ENCODE data around the gene ELMO1. TPM values are rescaled to one million over a fixed set of nuclear protein-coding genes. Genes with fewer than 3 reads are reported as not detected.

ELMO1 gene
- polyA plus RNA-seq, 1 donor (not counting 4 experiments of a cell fraction or from before 2014, with no cell fraction given) = not detected

- no peak overlapping the region for H3K4me3 ChIP-seq (ENCODE audit: control insufficient read depth in 2 of 3, extremely low read depth in 1 of 3, insufficient read depth in 2 of 3, low read depth in 1 of 3, low read length in 3 of 3)
- no peaks in the 10 kb centered on the region for H3K4me1 ChIP-seq (ENCODE audit: control insufficient read depth, extremely low read depth, insufficient read depth, low read length)
- DNase-seq (ENCODE audit: low read depth, low spot score) (no peak), FAIRE-seq (no peak)
- H3K9ac ChIP-seq (ENCODE audit: control insufficient read depth, extremely low read depth, insufficient read depth, low read length) = no peak overlapping the region
- no peaks in the 10 kb centered on the region for H4K20me1 ChIP-seq (ENCODE audit: control insufficient read depth, extremely low read depth, insufficient read depth, low read length)
- no peaks in the 10 kb centered on the region for H3K9me3 ChIP-seq (ENCODE audit: control insufficient read depth, low read depth, low read length)
- H3K36me3 ChIP-seq (ENCODE audit: control insufficient read depth in 2 of 2, extremely low read depth in 1 of 2, insufficient read depth in 2 of 2, low read length in 2 of 2) = no peaks in the 10 kb centered on the region
- TF ChIP-seq EZH2 (IDR thresholded peaks at IDR 0.05; ENCODE audit: low read length) = no peak
- no peak for TF ChIP-seq CTCF (optimal IDR thresholded peaks at IDR 0.05 in 1 of 3, IDR thresholded peaks at IDR 0.05 in 1 of 3, conservative IDR thresholded peaks at IDR 0.05 in 1 of 3; ENCODE audit: extremely low read depth in 1 of 3, insufficient read depth in 2 of 3, low read length in 3 of 3)
- H2AFZ ChIP-seq (ENCODE audit: control insufficient read depth, low read length) = no peak overlapping the region
- H3K9me1 ChIP-seq (ENCODE audit: control insufficient read depth, extremely low read depth, insufficient read depth, low read length) = no peaks in the 10 kb centered on the region
- no peak overlapping the region for H3K27ac ChIP-seq (ENCODE audit: control insufficient read depth, insufficient read depth, low read length)
- no peaks in the 10 kb centered on the region for H3K79me2 ChIP-seq (ENCODE audit: control insufficient read depth, insufficient read depth, low read length)
- H3K27me3 ChIP-seq (ENCODE audit: control insufficient read depth, extremely low read depth, insufficient read depth, low read length) = no peaks in the 10 kb centered on the region
- no peak overlapping the region for H3K4me2 ChIP-seq (ENCODE audit: control insufficient read depth, extremely low read depth, insufficient read depth, low read depth, low read length)
- dilution Hi-C loops (cut with MboI; ENCODE audit: extremely low pct_ligation_motif_present, low sequenced_read_pairs) = no loop called here
Observed at GRCh38 chr7:37428681-37429434, 19.8 kb downstream of the ELMO1 start.

GRCh38 chr7:37427276-37427940 is 21.3 kb downstream of the ELMO1 start:
- Histone ChIP-seq H3K9me3 (ENCODE audit: control insufficient read depth, low read depth, low read length) (no peaks in the 10 kb centered on the region), H3K4me1 (ENCODE audit: control insufficient read depth, extremely low read depth, insufficient read depth, low read length) (no peaks in the 10 kb centered on the region), H3K4me2 (ENCODE audit: control insufficient read depth, extremely low read depth, insufficient read depth, low read depth, low read length) (no peak overlapping the region), H3K79me2 (ENCODE audit: control insufficient read depth, insufficient read depth, low read length) (no peaks in the 10 kb centered on the region), H3K36me3 (ENCODE audit: control insufficient read depth in 2 of 2, extremely low read depth in 1 of 2, insufficient read depth in 2 of 2, low read length in 2 of 2) (no peaks in the 10 kb centered on the region), H3K27me3 (ENCODE audit: control insufficient read depth, extremely low read depth, insufficient read depth, low read length) (no peaks in the 10 kb centered on the region), H3K9ac (ENCODE audit: control insufficient read depth, extremely low read depth, insufficient read depth, low read length) (no peak overlapping the region), H3K9me1 (ENCODE audit: control insufficient read depth, extremely low read depth, insufficient read depth, low read length) (no peaks in the 10 kb centered on the region), H3K4me3 (ENCODE audit: control insufficient read depth in 2 of 3, extremely low read depth in 1 of 3, insufficient read depth in 2 of 3, low read depth in 1 of 3, low read length in 3 of 3) (no peak overlapping the region), H3K27ac (ENCODE audit: control insufficient read depth, insufficient read depth, low read length) (no peak overlapping the region), H4K20me1 (ENCODE audit: control insufficient read depth, extremely low read depth, insufficient read depth, low read length) (no peaks in the 10 kb centered on the region), H2AFZ (ENCODE audit: control insufficient read depth, low read length) (no peak overlapping the region)
- DNase-seq (ENCODE audit: low read depth, low spot score) (no peak), FAIRE-seq (no peak)
- dilution Hi-C loops (cut with MboI; ENCODE audit: extremely low pct_ligation_motif_present, low sequenced_read_pairs) = no loop called here
- no peak for TF ChIP-seq CTCF (optimal IDR thresholded peaks at IDR 0.05 in 1 of 3, IDR thresholded peaks at IDR 0.05 in 1 of 3, conservative IDR thresholded peaks at IDR 0.05 in 1 of 3; ENCODE audit: extremely low read depth in 1 of 3, insufficient read depth in 2 of 3, low read length in 3 of 3)
- no peak for TF ChIP-seq EZH2 (IDR thresholded peaks at IDR 0.05; ENCODE audit: low read length)

Data from keratinocyte (primary cell).